ENCODE data around the gene NPHP4. TPM values are rescaled to one million over a fixed set of nuclear protein-coding genes. Genes with fewer than 3 reads are reported as not detected.

The NPHP4 gene
- total and polyA plus RNA-seq, 9 of the 15 experiments (the other 6 are each of a cell fraction or from before 2014, with no cell fraction given), result 0.52 to 26.2 (median 6.7) TPM

DNA sequence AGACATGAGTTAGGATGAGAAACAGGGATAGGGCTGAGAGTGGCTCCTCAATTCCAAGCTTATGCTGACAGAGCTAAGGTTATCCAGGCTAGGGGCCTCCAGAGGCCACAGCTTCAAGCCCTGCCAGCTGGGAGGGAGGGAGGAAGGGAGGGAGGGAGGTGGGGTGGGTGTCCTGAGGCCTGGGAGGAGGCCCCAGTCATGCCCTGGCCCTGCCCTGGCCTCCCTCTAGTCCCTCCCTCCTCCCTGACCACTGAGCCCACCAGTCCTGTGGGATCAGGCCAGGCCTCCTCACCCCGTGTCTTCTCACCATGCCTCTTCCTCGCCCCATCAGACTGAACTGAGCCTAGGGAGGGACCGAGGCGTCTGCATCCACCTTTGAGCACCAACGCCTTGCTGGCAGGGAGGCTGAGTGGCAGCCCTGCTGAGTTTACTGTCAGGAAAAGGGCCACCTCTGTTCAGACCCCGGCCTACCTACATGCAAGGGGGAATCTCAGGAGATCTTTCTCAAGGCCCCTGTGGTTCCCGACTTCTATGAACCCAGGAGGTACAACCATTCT, 116.1 kb downstream of the NPHP4 start:
- H3K9me1 ChIP-seq (ENCODE audit: control insufficient read depth, insufficient read depth, low read length), result no peaks in the 10 kb centered on the region
- ATAC-seq (no peak), DNase-seq (ENCODE audit: extremely low read depth in 1 of 4, low spot score in 3 of 4) (no peak), FAIRE-seq (no peak)
- no peak overlapping the region for H2AFZ ChIP-seq (ENCODE audit: low read depth, low read length)
- POLR2A ChIA-PET, result interaction anchor here (0.8 to 2.0 kb wide), 3 partner anchors 8 to 10 kb away, joined by 4 to 8 read pairs (median 4); no protein-coding TSS in a partner anchor
- no peak overlapping the region for H3K4me2 ChIP-seq (ENCODE audit: insufficient read depth, low read length)
- peaks cover 14% of the 10 kb centered on the region for H4K20me1 ChIP-seq (replicated peaks; ENCODE audit: control insufficient read depth, insufficient read depth, low read length)
- H3K4me1 ChIP-seq (replicated peaks in 1 of 2; ENCODE audit: control insufficient read depth in 2 of 2, insufficient read depth in 2 of 2, low read length in 2 of 2), result peaks cover 0 to 11% of the 10 kb centered on the region in 2 experiments; a peak in 2 of 5 replicates
- in situ Hi-C loops (cut with MboI), result no loop called here
- H3K79me2 ChIP-seq (ENCODE audit: control insufficient read depth, insufficient read depth, low read length), result no peaks in the 10 kb centered on the region
- TF ChIP-seq, protein P1, sequence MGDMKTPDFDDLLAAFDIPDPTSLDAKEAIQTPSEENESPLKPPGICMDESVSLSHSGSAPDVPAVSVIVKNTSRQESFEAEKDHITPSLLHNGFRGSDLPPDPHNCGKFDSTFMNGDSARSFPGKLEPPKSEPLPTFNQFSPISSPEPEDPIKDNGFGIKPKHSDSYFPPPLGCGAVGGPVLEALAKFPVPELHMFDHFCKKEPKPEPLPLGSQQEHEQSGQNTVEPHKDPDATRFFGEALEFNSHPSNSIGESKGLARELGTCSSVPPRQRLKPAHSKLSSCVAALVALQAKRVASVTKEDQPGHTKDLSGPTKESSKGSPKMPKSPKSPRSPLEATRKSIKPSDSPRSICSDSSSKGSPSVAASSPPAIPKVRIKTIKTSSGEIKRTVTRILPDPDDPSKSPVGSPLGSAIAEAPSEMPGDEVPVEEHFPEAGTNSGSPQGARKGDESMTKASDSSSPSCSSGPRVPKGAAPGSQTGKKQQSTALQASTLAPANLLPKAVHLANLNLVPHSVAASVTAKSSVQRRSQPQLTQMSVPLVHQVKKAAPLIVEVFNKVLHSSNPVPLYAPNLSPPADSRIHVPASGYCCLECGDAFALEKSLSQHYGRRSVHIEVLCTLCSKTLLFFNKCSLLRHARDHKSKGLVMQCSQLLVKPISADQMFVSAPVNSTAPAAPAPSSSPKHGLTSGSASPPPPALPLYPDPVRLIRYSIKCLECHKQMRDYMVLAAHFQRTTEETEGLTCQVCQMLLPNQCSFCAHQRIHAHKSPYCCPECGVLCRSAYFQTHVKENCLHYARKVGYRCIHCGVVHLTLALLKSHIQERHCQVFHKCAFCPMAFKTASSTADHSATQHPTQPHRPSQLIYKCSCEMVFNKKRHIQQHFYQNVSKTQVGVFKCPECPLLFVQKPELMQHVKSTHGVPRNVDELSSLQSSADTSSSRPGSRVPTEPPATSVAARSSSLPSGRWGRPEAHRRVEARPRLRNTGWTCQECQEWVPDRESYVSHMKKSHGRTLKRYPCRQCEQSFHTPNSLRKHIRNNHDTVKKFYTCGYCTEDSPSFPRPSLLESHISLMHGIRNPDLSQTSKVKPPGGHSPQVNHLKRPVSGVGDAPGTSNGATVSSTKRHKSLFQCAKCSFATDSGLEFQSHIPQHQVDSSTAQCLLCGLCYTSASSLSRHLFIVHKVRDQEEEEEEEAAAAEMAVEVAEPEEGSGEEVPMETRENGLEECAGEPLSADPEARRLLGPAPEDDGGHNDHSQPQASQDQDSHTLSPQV (IDR thresholded peaks at IDR 0.05), result no peak
- TF ChIP-seq ZNF644 (tag; IDR thresholded peaks at IDR 0.05; ENCODE audit: low read depth) (no peak), ZNF311 (CRISPR knock-in tag; IDR thresholded peaks at IDR 0.05) (no peak), CCNT2 (IDR thresholded peaks at IDR 0.05; ENCODE audit: borderline replicate concordance, extremely low read depth, insufficient read length, low read depth, low read length) (no peak), PHF21A (IDR thresholded peaks at IDR 0.05; ENCODE audit: borderline replicate concordance, low read depth) (no peak), MEF2D (tag; conservative IDR thresholded peaks at IDR 0.05; ENCODE audit: low read depth) (no peak), ZNF347 (CRISPR knock-in tag; IDR thresholded peaks at IDR 0.05; ENCODE audit: low read depth) (no peak), LEF1 (IDR thresholded peaks at IDR 0.05) (no peak), ATF7 (IDR thresholded peaks at IDR 0.05) (no peak), NELFE (IDR thresholded peaks at IDR 0.05; ENCODE audit: insufficient read depth, insufficient read length) (no peak), ETV5 (CRISPR knock-in tag; IDR thresholded peaks at IDR 0.05; ENCODE audit: low read depth) (no peak)
- TF ChIP-seq, protein P2, sequence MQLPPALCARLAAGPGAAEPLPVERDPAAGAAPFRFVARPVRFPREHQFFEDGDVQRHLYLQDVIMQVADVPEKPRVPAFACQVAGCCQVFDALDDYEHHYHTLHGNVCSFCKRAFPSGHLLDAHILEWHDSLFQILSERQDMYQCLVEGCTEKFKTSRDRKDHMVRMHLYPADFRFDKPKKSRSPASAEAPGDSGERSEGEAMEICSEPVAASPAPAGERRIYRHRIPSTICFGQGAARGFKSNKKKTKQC (CRISPR knock-in tag; IDR thresholded peaks at IDR 0.05), result no peak
- intact Hi-C loops (cut with micrococcal nuclease), result no loop called here
- CTCF ChIA-PET (ENCODE audit: low intra/inter-chr PET ratio), result no interaction called here
- H3K27ac ChIP-seq (ENCODE audit: extremely low read depth, low read depth, low read length), result no peak overlapping the region
- no peaks in the 10 kb centered on the region for H3K27me3 ChIP-seq (ENCODE audit: control insufficient read depth in 2 of 2, insufficient read depth in 2 of 2, low read length in 2 of 2)
- H3K4me3 ChIP-seq, result no peak overlapping the region
- H3K9ac ChIP-seq (ENCODE audit: insufficient read depth in 1 of 2, low read depth in 2 of 2, low read length in 2 of 2), result no peak overlapping the region
- WGBS (ENCODE audit: insufficient coverage, low coverage, missing lambda C conversion rate), result 86% methylated on average over 5 of the region's 7 CpGs
- H3K36me3 ChIP-seq (ENCODE audit: control insufficient read depth, insufficient read depth, low read length), result peaks cover 55% of the 10 kb centered on the region; the same call in 1 of the 3 replicates
- no TSS peak for BruUV-seq (replicated peaks)
- no peaks in the 10 kb centered on the region for H3K9me3 ChIP-seq (replicated peaks; ENCODE audit: control insufficient read depth, insufficient read depth, low read depth, low read length)
